ENCODE data around the gene VHLL.

GRCh38 chr1:156338180-156338976 lies 39.3 kb upstream of the VHLL start, which contains the start of the genes CCT3 and TSACC:
- TF ChIP-seq CTCF (IDR thresholded peaks at IDR 0.05 in 8 of 11, conservative IDR thresholded peaks at IDR 0.05 in 3 of 11) (peak in 2 of 11 experiments; percentile 22 to 39), POLR2A (IDR thresholded peaks at IDR 0.05) (peak in 1 of 3 donors; percentile 73), POLR2AphosphoS5 (IDR thresholded peaks at IDR 0.05) (peak; percentile 87 to 98 (median 92))
